T-helper 22 cell (primary cell): ENCODE measurements around the gene SLC4A2.
A peak's percentile ranks its signal among the peaks of the same experiment; 100 is the strongest.
"Not testable (repeated sequence)": the region's sequence is repeated elsewhere in the genome, so short reads cannot be mapped to it uniquely, and the experiment has no call there.

Experiments used
- DNase-seq: peaks from one replicate; pipeline ENCODE4 v3.0.0-alpha.2; 2020; ENCODE audit warnings: low read depth

SLC4A2 gene

DNA sequence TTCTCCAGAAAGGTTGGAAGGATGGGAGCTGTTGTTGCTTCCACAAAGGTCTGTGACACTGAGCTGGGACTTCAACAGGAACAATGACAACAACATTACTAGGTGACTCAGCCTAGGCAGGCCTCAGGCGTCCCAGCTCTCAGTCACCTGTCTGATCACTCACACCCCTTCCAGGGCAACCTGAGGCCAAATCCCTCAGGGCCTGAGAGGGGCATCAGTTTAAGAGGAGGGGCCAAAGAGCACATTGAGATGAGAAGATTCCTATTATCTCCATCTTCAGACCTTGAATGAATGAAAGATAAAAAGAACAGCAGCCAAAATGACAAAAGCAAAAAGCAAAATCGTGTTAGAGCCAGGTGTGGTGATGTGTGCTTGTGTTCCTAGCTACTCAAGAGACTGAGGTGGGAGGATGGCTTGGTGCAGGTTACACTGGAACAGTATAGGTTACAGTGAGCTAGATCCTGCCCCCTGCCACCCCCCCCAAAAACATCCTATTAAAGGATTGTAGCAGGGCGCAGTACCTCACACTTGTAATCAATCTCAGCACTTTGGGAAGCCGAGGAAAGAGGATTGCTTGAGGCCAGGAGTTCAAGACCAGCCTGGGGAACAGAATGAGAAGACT, 34.8 kb upstream of the SLC4A2 start, which contains the start of gene ATG9B:
ATG9B (minus strand) TSS at position 60 of the 622 bp plus-strand sequence. CDS start 71 bp downstream, outside the sequence.
- no peak for DNase-seq

GRCh38 chr7:151025924-151026671, 33.3 kb upstream of the SLC4A2 start:
- DNase-seq: no peak

- not testable (repeated sequence) for DNase-seq
These were observed 32.3 kb upstream of the SLC4A2 start for GRCh38 chr7:151026771-151027727.

DNA sequence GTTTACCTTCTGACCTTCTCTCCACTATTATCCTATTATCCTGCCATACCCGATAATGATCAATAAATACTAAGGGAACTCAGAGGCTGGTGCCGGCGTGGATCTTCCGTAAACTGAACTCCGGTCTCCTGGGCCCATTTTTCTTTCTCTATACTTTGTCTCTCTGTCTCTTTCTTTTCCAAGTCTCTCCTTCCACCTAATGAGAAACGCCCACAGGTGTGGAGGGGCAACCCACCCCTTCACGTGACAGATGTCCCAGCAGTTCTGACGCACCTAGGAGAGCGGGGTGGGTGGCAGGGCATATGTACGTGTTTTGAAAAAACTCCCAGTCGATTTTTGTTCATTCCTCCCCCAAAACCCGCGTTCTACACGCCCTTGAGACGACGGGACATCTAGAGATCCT, 31.7 kb upstream of the SLC4A2 start:
- DNase-seq: not testable (repeated sequence)

GRCh38 chr7:151028131-151028947, 31.1 kb upstream of the SLC4A2 start, which contains the start of gene ABCB8:
TSS of gene ABCB8 (plus strand) at chr7:151028450. CDS start at chr7:151028516, 66 bp downstream.
- peak; percentile 96 for DNase-seq

DNA sequence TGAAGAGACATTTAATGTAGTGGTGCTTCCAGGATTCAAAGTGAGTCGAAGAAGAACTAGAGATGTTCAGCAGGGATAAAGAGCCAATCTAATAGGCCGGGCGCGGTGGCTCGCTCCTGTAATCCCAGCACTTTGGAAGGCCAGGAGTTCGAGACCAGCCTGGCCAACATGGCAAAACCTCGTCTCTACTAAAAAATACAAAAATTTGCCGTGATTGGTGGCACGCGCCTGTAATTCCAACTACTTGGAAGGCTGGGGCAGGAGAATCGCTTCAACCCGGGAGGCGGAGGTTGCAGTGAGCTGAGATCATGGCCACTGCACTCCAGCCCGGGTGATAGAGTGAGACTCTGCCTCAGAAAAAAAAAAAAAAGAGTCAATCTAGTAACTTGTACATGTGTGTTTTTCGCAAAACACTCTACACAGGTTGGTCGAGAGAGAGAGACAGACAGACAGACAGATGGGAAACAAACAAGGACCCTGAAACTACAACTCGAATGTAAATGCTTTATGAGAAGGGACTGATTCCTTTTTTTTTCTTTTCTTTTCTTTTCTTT, 30.4 kb upstream of the SLC4A2 start:
- DNase-seq: no peak

DNA sequence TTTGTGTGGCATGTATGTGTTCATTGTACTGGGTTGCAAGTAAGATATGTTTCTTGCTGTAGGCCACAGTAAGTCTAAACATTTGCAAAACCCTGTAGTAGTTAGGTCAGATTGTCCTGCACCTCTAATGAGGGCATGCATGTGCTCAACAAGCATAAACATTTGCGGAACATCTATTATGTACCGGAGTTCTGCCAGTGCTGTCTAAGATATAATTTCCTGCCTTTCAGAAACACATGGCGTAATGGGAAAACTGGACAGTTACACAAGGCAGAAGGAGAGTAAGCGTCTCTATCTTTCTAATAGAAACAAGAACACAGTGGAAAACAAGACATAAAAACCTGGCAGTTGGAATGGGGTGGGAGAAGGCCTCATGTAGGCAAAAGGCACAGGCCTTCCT, 28.4 kb upstream of the SLC4A2 start:
- DNase-seq: no peak

DNA sequence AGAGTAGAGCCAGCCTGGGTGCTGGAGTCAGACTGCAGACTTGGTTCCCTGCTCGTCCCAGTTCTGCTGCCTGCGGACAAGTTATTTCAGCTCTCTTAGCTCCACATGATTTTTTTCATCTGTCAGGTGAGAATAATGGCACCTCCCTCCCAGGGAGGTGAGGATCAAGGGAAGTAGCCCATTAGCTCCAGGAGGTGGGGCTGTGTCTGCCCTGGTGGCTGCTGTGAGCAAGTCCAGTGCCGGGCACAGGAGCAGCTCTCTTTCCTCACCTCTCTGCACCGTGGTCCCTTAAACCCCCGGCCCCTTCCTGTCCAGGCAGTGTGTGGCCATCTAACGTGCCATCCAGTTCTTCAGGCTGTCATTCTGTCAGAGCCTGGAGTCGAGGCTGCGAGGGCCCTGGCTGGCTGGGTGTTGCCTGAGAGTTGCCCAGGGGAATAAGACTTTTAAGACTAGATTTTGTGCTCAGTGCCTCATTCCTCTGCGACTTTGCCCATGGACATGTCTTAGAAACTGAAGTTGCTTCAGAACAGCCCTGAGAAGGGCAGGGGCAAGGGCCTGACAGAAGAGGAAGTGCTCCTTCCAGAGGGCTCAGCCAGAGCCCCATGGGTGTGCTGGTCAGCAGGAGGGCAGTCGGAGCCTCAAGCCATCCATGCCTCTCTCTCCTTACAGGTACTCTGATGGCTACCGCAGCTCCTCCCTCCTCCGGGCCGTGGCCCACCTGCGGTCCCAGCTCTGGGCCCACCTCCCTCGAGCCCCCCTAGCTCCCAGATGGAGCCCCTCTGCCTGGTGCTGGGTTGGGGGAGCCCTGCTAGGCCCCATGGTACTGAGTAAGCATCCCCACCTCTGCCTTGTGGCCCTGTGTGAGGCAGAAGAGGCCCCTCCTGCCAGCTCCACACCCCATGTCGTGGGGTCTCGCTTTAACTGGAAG, 26.2 kb upstream of the SLC4A2 start:
- DNase-seq: no peak

DNA sequence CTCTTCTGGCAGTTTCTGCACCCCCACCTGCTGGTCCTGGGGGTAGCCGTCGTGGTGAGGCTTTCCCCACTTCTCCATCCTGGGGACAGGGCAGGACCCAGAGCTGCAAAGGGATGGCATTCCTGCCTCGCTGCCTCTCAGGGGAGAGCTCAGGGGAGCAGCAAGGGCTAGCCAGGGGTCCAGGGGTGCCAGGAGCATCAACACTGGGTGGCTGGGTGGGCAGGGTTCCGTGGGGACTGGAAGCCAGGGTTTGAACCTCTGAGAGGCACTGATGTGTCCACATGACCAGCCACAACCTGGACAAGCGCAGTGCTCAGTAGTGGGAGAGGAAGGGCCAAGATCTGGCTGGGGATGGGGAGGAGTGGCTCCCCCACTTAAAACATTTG, 25.5 kb upstream of the SLC4A2 start:
- DNase-seq: no peak

DNA sequence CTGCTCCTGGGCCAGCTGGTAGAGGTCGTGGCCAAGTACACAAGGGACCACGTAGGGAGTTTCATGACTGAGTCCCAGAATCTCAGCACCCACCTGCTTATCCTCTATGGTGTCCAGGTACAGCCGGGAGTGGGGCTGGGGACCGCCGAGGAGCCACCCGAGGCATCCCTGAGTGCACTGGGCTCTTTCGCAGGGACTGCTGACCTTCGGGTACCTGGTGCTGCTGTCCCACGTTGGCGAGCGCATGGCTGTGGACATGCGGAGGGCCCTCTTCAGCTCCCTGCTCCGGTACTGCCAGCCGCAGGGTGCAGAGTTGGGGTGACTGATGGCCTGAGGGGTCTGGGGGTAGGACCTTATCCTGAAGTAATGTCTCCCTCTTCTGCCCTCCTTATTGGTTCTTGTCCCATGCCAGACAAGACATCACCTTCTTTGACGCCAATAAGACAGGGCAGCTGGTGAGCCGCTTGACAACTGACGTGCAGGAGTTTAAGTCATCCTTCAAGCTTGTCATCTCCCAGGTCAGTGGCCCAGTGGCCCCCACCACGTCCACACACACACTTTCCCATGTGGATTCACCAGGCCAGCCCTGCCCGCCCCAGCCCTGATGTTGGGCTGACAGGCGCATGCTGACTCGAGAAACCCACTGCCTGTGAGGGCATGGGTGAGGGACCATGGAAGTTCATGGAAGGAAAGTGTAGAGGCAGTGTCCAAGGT, 24.9 kb upstream of the SLC4A2 start:
- no peak for DNase-seq

- no peak for DNase-seq
These were observed 24.2 kb upstream of the SLC4A2 start for GRCh38 chr7:151035026-151035717.

DNA sequence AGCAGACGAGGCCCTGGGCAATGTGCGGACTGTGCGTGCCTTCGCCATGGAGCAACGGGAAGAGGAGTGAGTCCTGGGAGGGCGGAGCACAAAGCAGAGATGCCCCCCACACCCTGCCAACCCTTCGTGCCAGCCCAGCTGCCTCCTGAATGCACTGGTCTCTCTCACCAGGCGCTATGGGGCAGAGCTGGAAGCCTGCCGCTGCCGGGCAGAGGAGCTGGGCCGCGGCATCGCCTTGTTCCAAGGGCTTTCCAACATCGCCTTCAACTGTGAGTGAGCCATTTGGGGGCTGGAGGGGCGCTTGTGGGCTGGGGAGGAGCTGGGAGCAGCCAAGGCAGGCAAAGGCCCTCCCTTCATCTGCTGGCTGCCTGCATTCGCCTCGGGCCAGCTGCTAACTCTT, 23.5 kb upstream of the SLC4A2 start:
- DNase-seq: no peak

- DNase-seq: peak; percentile 24
These were observed 20.2 kb upstream of the SLC4A2 start for GRCh38 chr7:151038951-151039849.

- DNase-seq: no peak
These were observed 19.4 kb upstream of the SLC4A2 start for GRCh38 chr7:151039850-151040548.

DNA sequence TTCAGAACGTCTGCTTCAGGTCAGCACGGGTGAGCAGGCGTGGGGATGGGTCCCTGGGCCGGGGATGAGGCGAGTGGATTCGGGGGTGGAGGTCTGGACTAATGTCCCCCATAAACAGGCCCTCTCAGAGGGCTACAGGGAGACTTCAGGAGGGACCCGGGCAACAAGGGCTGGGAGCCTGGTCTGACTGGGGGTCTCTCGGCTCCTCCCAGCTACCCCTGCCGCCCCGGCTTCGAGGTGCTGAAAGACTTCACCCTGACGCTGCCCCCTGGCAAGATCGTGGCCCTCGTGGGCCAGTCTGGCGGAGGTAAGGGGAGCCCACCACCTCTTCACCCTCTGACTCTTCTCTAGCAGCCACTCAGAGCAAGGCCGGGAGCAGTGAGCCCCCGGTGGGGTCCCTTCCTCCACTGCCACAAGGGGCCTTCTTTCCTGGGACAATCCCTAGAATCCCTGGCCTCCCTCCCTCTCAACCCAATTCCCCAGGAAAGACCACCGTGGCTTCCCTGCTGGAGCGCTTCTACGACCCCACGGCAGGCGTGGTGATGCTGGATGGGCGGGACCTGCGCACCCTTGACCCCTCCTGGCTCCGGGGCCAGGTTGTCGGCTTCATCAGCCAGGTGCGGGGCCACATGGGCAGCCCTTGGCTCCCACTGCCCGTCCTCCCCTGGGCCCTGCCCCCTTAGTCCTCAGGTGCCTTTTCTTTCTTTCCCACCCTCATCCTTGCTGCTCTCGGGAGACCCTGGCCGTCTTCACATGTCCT, 18.6 kb upstream of the SLC4A2 start:
- DNase-seq: no peak

DNA sequence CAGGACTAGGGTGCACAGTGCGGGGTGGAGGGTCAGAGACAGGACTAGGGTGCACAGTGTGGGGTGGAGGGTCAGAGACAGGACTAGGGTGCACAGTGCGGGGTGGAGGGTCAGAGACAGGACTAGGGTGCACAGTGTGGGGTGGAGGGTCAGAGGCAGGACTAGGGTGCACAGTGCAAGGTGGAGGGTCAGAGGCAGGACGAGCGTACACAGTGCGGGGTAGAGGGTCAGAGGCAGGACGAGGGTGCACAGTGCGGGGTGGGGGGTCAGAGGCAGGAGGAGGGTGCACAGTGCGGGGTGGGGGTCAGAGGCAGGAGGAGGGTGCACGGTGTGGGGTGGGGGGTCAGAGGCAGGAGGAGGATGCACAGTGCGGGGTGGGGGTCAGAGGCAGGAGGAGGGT, 15.9 kb upstream of the SLC4A2 start:
- DNase-seq: not testable (repeated sequence)
